Parathyroid adenoma (tissue), 2 donors: ENCODE measurements around the gene LYRM2.

Experiments
- H2AFZ ChIP-seq: fragments of 300-600 bp; sonication (generic); one replicate; pipeline ENCODE4 v1.7.0; 2017; ENCODE audit warnings: antibody characterized with exemption, mild to moderate bottlenecking
- H3K27ac ChIP-seq: fragments of 300-600 bp; sonication (generic); one replicate; pipeline ENCODE4 v1.7.0; 2017
- H3K27me3 ChIP-seq: fragments of 300-600 bp; sonication (generic); one replicate; pipeline ENCODE4 v1.7.0; 2017; ENCODE audit warnings: low read length; ENCODE audit not compliant: control insufficient read depth, insufficient read depth
- H3K36me3 ChIP-seq: fragments of 300-600 bp; sonication (generic); one replicate; pipeline ENCODE4 v1.7.0; 2017; ENCODE audit warnings: low read length; ENCODE audit not compliant: control insufficient read depth, insufficient read depth
- H3K4me1 ChIP-seq: fragments of 300-600 bp; sonication (generic); one replicate; pipeline ENCODE4 v1.7.0; 2017; ENCODE audit warnings: control low read depth
- H3K4me2 ChIP-seq: fragments of 300-600 bp; sonication (generic); one replicate; pipeline ENCODE4 v1.7.0; 2017; ENCODE audit warnings: low read length
- H3K4me3 ChIP-seq: fragments of 300-600 bp; sonication (generic); one replicate; pipeline ENCODE4 v1.7.0; 2017; ENCODE audit warnings: low read depth, low read length
- H3K79me2 ChIP-seq: fragments of 300-600 bp; sonication (generic); one replicate; pipeline ENCODE4 v1.7.0; 2017; ENCODE audit warnings: control low read depth
- H3K9ac ChIP-seq: fragments of 300-600 bp; sonication (generic); one replicate; pipeline ENCODE4 v1.7.0; 2017; ENCODE audit warnings: mild to moderate bottlenecking
- H3K9me3 ChIP-seq: fragments of 300-600 bp; sonication (generic); one replicate; pipeline ENCODE4 v1.7.0; 2017; ENCODE audit warnings: low read length; ENCODE audit not compliant: control insufficient read depth
- TF ChIP-seq, protein P1 (sequence below): fragments of 300-600 bp; sonication (generic); IDR thresholded peaks from one replicate; pipeline ENCODE4 v1.7.0; 2017; ENCODE audit warnings: antibody characterized with exemption, mild to moderate bottlenecking
- donor health status: primary hyperparathyroidism.

The LYRM2 gene

DNA sequence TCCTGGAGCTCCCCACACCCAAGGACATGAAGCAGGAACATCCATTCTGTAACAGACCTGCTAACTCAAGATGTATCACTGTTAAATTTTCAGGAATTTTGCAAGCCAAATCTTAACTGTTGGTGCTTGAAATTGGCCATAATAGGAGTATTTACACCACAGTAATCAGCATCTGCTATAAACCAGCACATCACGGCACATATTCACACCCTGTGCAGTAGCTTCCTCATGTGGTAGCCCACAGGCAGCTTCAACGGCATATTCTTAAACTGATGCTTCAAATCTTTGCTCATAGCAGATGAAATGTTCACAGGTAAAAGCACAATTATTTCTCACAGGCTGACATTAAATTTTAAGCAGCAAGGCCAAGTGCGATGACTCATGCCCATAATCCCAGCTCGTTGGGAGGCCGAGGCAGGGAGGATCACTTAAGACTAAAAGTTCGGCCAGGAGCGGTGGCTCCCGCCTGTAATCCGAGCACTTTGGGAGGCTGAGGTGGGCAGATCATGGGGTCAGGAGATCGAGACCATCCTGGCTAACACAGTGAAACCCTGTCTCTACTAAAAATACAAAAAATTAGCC, 43.5 kb upstream of the LYRM2 start:
- Histone ChIP-seq H3K4me1 (no peaks in the 10 kb centered on the region), H3K27me3 (no peaks in the 10 kb centered on the region), H3K9me3 (no peaks in the 10 kb centered on the region), H3K4me2 (no peak overlapping the region), H3K9ac (no peak overlapping the region), H3K27ac (no peak overlapping the region), H3K4me3 (no peak overlapping the region), H3K79me2 (no peaks in the 10 kb centered on the region), H2AFZ (no peak overlapping the region), H3K36me3 (no peaks in the 10 kb centered on the region)
- TF ChIP-seq, protein P1, sequence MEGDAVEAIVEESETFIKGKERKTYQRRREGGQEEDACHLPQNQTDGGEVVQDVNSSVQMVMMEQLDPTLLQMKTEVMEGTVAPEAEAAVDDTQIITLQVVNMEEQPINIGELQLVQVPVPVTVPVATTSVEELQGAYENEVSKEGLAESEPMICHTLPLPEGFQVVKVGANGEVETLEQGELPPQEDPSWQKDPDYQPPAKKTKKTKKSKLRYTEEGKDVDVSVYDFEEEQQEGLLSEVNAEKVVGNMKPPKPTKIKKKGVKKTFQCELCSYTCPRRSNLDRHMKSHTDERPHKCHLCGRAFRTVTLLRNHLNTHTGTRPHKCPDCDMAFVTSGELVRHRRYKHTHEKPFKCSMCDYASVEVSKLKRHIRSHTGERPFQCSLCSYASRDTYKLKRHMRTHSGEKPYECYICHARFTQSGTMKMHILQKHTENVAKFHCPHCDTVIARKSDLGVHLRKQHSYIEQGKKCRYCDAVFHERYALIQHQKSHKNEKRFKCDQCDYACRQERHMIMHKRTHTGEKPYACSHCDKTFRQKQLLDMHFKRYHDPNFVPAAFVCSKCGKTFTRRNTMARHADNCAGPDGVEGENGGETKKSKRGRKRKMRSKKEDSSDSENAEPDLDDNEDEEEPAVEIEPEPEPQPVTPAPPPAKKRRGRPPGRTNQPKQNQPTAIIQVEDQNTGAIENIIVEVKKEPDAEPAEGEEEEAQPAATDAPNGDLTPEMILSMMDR = no peak

DNA sequence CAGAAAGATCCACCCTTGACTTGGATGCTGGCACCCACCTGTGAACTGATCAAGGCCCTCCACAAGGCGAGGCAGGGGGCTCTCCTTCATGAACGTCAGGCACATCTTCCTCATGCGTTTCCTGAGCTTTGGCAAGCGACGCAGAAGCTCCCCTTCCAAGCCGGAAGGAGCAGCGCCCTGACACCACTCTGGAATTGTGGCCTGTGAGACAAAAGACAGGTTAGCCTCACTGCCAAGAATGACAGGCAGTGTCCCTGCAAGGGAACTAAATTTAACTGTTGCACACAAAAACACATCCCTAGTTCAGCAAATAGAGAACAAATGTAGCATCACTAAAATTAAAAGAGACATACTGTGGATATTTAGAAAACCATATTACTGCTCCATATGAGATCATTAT, 42.0 kb upstream of the LYRM2 start:
- H3K27ac ChIP-seq = no peak overlapping the region
- no peaks in the 10 kb centered on the region for H3K4me1 ChIP-seq
- no peaks in the 10 kb centered on the region for H3K27me3 ChIP-seq
- H3K9me3 ChIP-seq = no peaks in the 10 kb centered on the region
- no peaks in the 10 kb centered on the region for H3K36me3 ChIP-seq
- no peaks in the 10 kb centered on the region for H3K79me2 ChIP-seq
- TF ChIP-seq, protein P1 = no peak
- H3K4me3 ChIP-seq = no peak overlapping the region
- no peak overlapping the region for H3K9ac ChIP-seq
- no peak overlapping the region for H3K4me2 ChIP-seq
- no peak overlapping the region for H2AFZ ChIP-seq

DNA sequence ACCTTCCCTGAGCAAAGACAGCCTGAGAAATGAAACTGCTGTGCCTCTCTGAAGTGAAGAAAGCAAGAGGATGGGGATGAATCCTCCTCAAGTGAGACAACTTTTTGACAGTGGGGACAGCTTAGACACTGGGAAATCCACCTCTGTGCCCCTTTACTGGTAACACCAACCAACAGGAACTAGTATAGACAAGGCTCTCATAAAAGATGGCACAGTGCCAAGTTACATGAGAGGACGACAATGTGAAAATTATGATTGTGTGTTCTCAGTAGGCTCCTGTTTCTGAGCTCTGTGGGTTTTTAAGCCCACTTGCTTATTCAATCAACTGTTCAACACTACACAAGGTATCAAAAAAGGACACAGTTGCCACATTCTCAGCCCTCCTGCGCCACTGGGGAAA, 41.6 kb upstream of the LYRM2 start:
- no peak overlapping the region for H3K4me3 ChIP-seq
- no peak overlapping the region for H3K9ac ChIP-seq
- no peaks in the 10 kb centered on the region for H3K4me1 ChIP-seq
- H3K36me3 ChIP-seq = no peaks in the 10 kb centered on the region
- H3K27ac ChIP-seq = no peak overlapping the region
- H3K4me2 ChIP-seq = no peak overlapping the region
- H2AFZ ChIP-seq = no peak overlapping the region
- TF ChIP-seq, protein P1 = no peak
- no peaks in the 10 kb centered on the region for H3K9me3 ChIP-seq
- no peaks in the 10 kb centered on the region for H3K79me2 ChIP-seq
- H3K27me3 ChIP-seq = no peaks in the 10 kb centered on the region

DNA sequence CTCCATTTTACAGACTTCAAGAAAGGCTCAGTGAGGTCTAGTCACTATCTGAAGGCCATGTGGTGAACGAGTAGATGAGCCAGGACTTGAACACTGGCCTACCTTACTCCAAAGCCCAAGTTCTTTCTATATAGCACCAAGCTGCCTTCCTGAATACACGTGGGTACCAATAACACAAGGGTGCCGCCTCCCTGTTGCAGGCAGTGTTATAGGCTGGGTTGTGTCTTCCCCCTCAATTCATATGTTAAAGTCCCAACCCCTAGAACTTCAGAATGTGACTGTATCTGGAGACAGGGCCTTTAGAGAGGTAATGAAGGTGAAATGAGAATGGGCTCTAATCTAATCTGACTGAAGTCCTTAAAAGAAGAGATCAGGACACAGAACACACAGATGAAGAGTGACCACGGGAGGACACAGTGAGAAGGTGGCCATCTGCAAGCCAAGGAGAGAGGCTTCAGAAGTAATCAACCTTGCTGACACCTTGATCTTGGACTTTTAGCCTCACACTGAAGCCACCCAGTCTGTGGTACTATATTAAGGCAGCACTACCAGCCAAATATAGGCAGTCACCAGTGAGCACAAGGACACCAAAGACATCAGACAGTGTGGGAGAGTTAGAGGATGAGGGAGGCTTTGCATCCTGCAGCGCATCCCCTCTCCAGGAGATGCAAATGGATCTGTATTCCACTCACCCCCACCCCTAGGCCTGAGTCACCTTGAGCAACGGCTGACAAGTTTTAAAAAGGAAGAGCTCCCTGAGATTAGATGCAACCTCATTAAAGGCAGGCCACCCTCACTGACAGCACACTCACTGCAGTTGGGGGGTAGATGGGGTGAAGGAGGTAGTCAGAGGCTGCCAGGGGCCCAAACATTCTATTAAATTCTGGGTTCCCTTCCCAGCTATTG, 40.9 kb upstream of the LYRM2 start:
- TF ChIP-seq, protein P1 = no peak
- Histone ChIP-seq H3K27ac (no peak overlapping the region), H3K36me3 (no peaks in the 10 kb centered on the region), H3K4me3 (no peak overlapping the region), H3K79me2 (no peaks in the 10 kb centered on the region), H3K9ac (no peak overlapping the region), H3K27me3 (no peaks in the 10 kb centered on the region), H3K9me3 (no peaks in the 10 kb centered on the region), H3K4me2 (no peak overlapping the region), H2AFZ (no peak overlapping the region), H3K4me1 (no peaks in the 10 kb centered on the region)
